GM23338 (cell line): ENCODE data around the gene HSPB9. TPM values are rescaled to one million over a fixed set of nuclear protein-coding genes. Genes with fewer than 3 reads are reported as not detected.

Experiments used
- ATAC-seq: fragments of 200-7000 bp; cut with Tn5 transposase; 3 replicates; pipeline ENCODE4 v1.9.1; 2020
- DNase-seq: peaks from one replicate; pipeline ENCODE4 v3.0.0-alpha.2; 2015; ENCODE audit warnings: low spot score
- H2AFZ ChIP-seq: fragments of 200-600 bp; sonication (generic); 2 replicates; pipeline ENCODE4 v1.8.0; 2016; ENCODE audit warnings: antibody characterized with exemption, mild to moderate bottlenecking, moderate library complexity
- H3F3A ChIP-seq: fragments of 200-600 bp; sonication (generic); replicated peaks from 2 replicates; pipeline ENCODE4 v1.8.0; 2017; ENCODE audit warnings: antibody characterized with exemption, mixed run types, low read depth
- H3K27ac ChIP-seq: fragments of 200-600 bp; sonication (generic); 2 replicates; pipeline ENCODE4 v1.6.1; 2016; ENCODE audit warnings: low read depth
- H3K27me3 ChIP-seq: fragments of 200-600 bp; sonication (generic); 2 replicates; pipeline ENCODE4 v1.8.0; 2016; ENCODE audit warnings: mild to moderate bottlenecking, mixed run types, moderate library complexity; ENCODE audit not compliant: insufficient read depth
- H3K36me3 ChIP-seq: fragments of 200-600 bp; sonication (generic); 2 replicates; pipeline ENCODE4 v1.8.0; 2016; ENCODE audit warnings: mild to moderate bottlenecking; ENCODE audit not compliant: insufficient read depth
- H3K4me1 ChIP-seq: fragments of 200-600 bp; sonication (generic); 2 replicates; pipeline ENCODE4 v1.8.0; 2016; ENCODE audit warnings: mild to moderate bottlenecking, moderate library complexity; ENCODE audit not compliant: insufficient read depth
- H3K4me2 ChIP-seq: fragments of 200-600 bp; sonication (generic); 2 replicates; pipeline ENCODE4 v1.7.1; 2017; ENCODE audit warnings: mixed run types
- H3K4me3 ChIP-seq: fragments of 200-600 bp; sonication (generic); 2 replicates; pipeline ENCODE4 v1.6.1; 2016; ENCODE audit warnings: mixed run types
- H3K79me2 ChIP-seq: fragments of 200-600 bp; sonication (generic); replicated peaks from 2 replicates; pipeline ENCODE4 v1.8.0; 2017; ENCODE audit warnings: mild to moderate bottlenecking; ENCODE audit not compliant: insufficient read depth
- H3K9me2 ChIP-seq: fragments of 200-600 bp; sonication (generic); 2 replicates; pipeline ENCODE4 v1.8.0; 2017; ENCODE audit not compliant: insufficient read depth
- H4K20me1 ChIP-seq: fragments of 200-600 bp; sonication (generic); replicated peaks from 2 replicates; pipeline ENCODE4 v1.8.0; 2017; ENCODE audit warnings: mild to moderate bottlenecking; ENCODE audit not compliant: insufficient read depth
- H3K27ac Mint-ChIP-seq: 2 replicates; pipeline ENCODE4 v1.8.0; 2020; ENCODE audit warnings: inconsistent platforms, mild to moderate bottlenecking, moderate library complexity, mixed read lengths
- H3K27me3 Mint-ChIP-seq: 3 replicates; pipeline ENCODE4 v1.8.0; 2022; ENCODE audit warnings: low read depth, mild to moderate bottlenecking, moderate library complexity, mixed read lengths, inconsistent platforms; ENCODE audit not compliant: insufficient read depth, poor library complexity
- H3K36me3 Mint-ChIP-seq: 3 replicates; pipeline ENCODE4 v1.8.0; 2021; ENCODE audit warnings: low read depth, mild to moderate bottlenecking, inconsistent platforms, moderate library complexity, mixed read lengths
- H3K4me1 Mint-ChIP-seq: 3 replicates; pipeline ENCODE4 v1.8.0; 2020; ENCODE audit warnings: mild to moderate bottlenecking, inconsistent platforms, mixed read lengths
- H3K4me3 Mint-ChIP-seq: 3 replicates; pipeline ENCODE4 v1.8.0; 2021; ENCODE audit warnings: moderate library complexity, mild to moderate bottlenecking, inconsistent platforms, mixed read lengths
- H3K9me3 Mint-ChIP-seq: 3 replicates; pipeline ENCODE4 v1.8.0; 2020; ENCODE audit warnings: moderate library complexity, mild to moderate bottlenecking, inconsistent platforms, mixed read lengths
- CREB1 ChIP-seq: fragments of 250-450 bp; sonication (Bioruptor Pico); IDR thresholded peaks from 2 replicates; pipeline ENCODE4 v1.5.0; 2020; ENCODE audit warnings: low read depth, mild to moderate bottlenecking, moderate library complexity
- CTCF ChIP-seq, 2 experiments: fragments of 200-600 bp in 1 of 2; sonication (generic) in 1 of 2; conservative IDR thresholded peaks; 2 replicates each; pipeline versions ENCODE4 v1.5.1 to v1.6.1; 2016 to 2017; ENCODE audit warnings: antibody characterized with exemption in 2 of 2, low read depth in 2 of 2, mild to moderate bottlenecking in 2 of 2, moderate library complexity in 1 of 2
- EZH2phosphoT487 ChIP-seq: fragments of 200-600 bp; sonication (generic); IDR thresholded peaks from one replicate; pipeline ENCODE4 v1.8.1; 2018; ENCODE audit warnings: antibody characterized with exemption; ENCODE audit not compliant: unreplicated experiment
- JUNB ChIP-seq: IDR thresholded peaks from one replicate; pipeline ENCODE4 v1.6.1; 2016; ENCODE audit warnings: antibody characterized with exemption; ENCODE audit not compliant: unreplicated experiment
- NANOG ChIP-seq: IDR thresholded peaks from 2 replicates; pipeline ENCODE4 v1.6.1; 2016; ENCODE audit warnings: antibody characterized with exemption, borderline replicate concordance
- REST ChIP-seq: IDR thresholded peaks from one replicate; pipeline ENCODE4 v1.6.1; 2018; ENCODE audit warnings: antibody characterized with exemption; ENCODE audit not compliant: unreplicated experiment
- STAT1 ChIP-seq: IDR thresholded peaks from one replicate; pipeline ENCODE4 v1.6.1; 2016; ENCODE audit warnings: antibody characterized with exemption; ENCODE audit not compliant: unreplicated experiment
- ZNF331 ChIP-seq: fragments of 250-450 bp; sonication (Bioruptor Pico); IDR thresholded peaks from 2 replicates; pipeline ENCODE4 v1.5.0; 2020; ENCODE audit warnings: low read depth, mild to moderate bottlenecking, moderate library complexity
- polyA plus RNA-seq: library from polyadenylated mRNA; unstranded; fragments of >200 nt; fragmentation: Nextera tagmentation; extraction: Ambion mirVana; gene quantifications from 2 replicates; pipeline ENCODE4 v1.2.1, GENCODE V29; 2016
- total RNA-seq: library from RNA; depleted of rRNA; stranded (reverse); fragments of >200 nt; shearing (Covaris generic); gene quantifications from 2 replicates; pipeline ENCODE4 v1.2.3, GENCODE V29; 2014

Gene HSPB9
- total and polyA plus RNA-seq, 2 experiments from 2014 or later, result 0.31 to 0.52 TPM

- no peak for TF ChIP-seq REST
- no peak for TF ChIP-seq NANOG
- TF ChIP-seq EZH2phosphoT487, result no peak
- TF ChIP-seq JUNB, result no peak
- TF ChIP-seq ZNF331 (CRISPR knock-in tag), result no peak
- no peak for TF ChIP-seq CTCF (conservative IDR thresholded peaks at IDR 0.05; ENCODE audit: low read depth in 2 of 2)
Observed at GRCh38 chr17:42109086-42109485, 13.5 kb upstream of the HSPB9 start (continued).

DNA sequence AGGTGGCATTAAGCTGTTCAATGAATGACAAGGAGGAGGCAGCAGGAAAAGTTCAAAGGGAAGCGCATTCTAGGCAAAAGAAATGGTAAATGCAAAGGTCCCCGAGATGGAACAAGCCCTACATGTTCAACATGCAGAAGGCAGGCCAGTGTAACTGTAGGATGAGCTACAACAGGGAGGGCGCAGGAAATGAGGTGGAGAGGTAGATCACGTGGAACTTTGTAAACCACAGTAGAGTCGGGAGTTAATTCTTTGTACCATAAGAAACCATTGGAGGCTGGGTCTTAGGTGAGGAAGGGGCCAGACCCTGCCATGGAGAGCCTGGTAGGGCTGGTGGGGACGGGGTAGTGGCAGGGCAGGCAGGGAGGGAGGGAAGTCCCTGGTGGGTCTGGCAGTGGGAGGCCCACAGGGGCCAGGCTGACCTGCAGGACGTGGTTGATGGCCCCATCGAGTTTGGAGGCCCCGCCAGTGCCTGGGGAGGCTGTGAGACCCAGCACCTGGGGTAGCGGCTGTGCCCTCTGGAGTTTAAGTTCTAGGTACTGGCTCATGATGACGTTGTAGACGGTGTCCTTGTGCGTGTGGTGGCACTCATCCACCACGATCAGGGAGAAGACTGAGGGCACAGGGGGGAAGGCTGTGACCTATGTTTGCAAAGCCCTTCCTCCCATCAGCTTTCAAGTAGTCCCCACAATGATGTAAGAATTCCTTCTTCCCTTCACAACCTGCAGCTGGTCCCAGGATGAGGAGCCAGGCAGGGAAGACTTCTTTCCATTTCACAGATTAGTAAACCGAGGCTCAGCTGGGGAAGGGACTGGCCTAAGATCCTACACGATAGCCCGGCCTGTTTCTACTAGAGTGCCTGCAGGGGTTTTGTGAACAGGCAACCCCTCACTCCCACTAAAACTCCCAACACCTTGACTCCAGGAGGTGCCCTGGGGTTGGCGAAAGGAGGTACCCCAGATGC, 12.0 kb upstream of the HSPB9 start:
- Mint-ChIP-seq H3K9me3 (no peaks in the 10 kb centered on the region), H3K4me3 (no peak overlapping the region), H3K36me3 (peaks cover 8% of the 10 kb centered on the region; the same call in 2 of the 3 replicates), H3K27me3 (peaks cover 24% of the 10 kb centered on the region), H3K4me1 (peaks cover 27% of the 10 kb centered on the region), H3K27ac (no peak overlapping the region)
- Histone ChIP-seq H3K36me3 (no peaks in the 10 kb centered on the region; the same call in 1 of the 2 replicates), H3K27me3 (no peaks in the 10 kb centered on the region), H3K4me3 (no peak overlapping the region), H2AFZ (no peak overlapping the region), H3F3A (0 out of 2 replicates have a peak, but pooled peaks cover 10% of the 10 kb centered on the region), H3K9me2 (no peaks in the 10 kb centered on the region), H3K27ac (no peak overlapping the region), H3K79me2 (no peaks in the 10 kb centered on the region), H4K20me1 (no peaks in the 10 kb centered on the region), H3K4me1 (peaks cover 14% of the 10 kb centered on the region), H3K4me2 (no peak overlapping the region)
- ATAC-seq (no peak), DNase-seq (no peak)
- TF ChIP-seq REST (no peak), NANOG (no peak), CREB1 (no peak), STAT1 (no peak), ZNF331 (CRISPR knock-in tag) (no peak)
